Measurements from ENCODE around the gene FAM3C. TPM values are rescaled to one million over a fixed set of nuclear protein-coding genes. Genes with fewer than 3 reads are reported as not detected.

FAM3C gene
- total and polyA plus RNA-seq, 11 donors, result 20.6 to 97.2 (median 45.3) TPM

GRCh38 chr7:121334376-121334775 lies 61.7 kb downstream of the FAM3C start:
- Histone ChIP-seq H3K36me3 (no peaks in the 10 kb centered on the region), H3K9me3 (no peaks in the 10 kb centered on the region), H3K27ac (no peak overlapping the region), H3K4me3 (no peak overlapping the region), H3K4me1 (peaks cover 0 to 17% (median 11%) of the 10 kb centered on the region in 12 donors), H3K27me3 (peaks cover 5 to 64% (median 60%) of the 10 kb centered on the region in 9 donors)
- no peak for TF ChIP-seq POLR2A (IDR thresholded peaks at IDR 0.05)
- no peak for TF ChIP-seq CTCF (IDR thresholded peaks at IDR 0.05)
- no peak for ATAC-seq
- WGBS, 4 donors, result 94 to 97% (median 96%) methylated on average over 4 of the region's 4 CpGs
- DNase-seq, result no peak
- intact Hi-C loops (cut with DNase I), result no loop called here

- Histone ChIP-seq H3K27ac (no peak overlapping the region), H3K4me3 (no peak overlapping the region), H3K36me3 (no peaks in the 10 kb centered on the region), H3K4me1 (peaks cover 0 to 25% (median 14%) of the 10 kb centered on the region in 12 donors), H3K27me3 (peaks cover 7 to 84% (median 73%) of the 10 kb centered on the region in 9 donors), H3K9me3 (no peaks in the 10 kb centered on the region)
- TF ChIP-seq POLR2A (IDR thresholded peaks at IDR 0.05) (no peak), CTCF (IDR thresholded peaks at IDR 0.05) (no peak)
- DNase-seq (no peak), ATAC-seq (no peak)
- 71 to 78% (median 74%) methylated on average over 5 of the region's 5 CpGs for WGBS, 4 donors
- intact Hi-C loops (cut with DNase I), result no loop called here
Observed at GRCh38 chr7:121331574-121331973, 64.5 kb downstream of the FAM3C start.

GRCh38 chr7:121331048-121331447 lies 65.1 kb downstream of the FAM3C start:
- TF ChIP-seq POLR2A (IDR thresholded peaks at IDR 0.05) (no peak), CTCF (IDR thresholded peaks at IDR 0.05) (no peak)
- Histone ChIP-seq H3K4me1 (peaks cover 0 to 25% (median 14%) of the 10 kb centered on the region in 12 donors), H3K27ac (no peak overlapping the region), H3K4me3 (no peak overlapping the region), H3K9me3 (no peaks in the 10 kb centered on the region), H3K36me3 (no peaks in the 10 kb centered on the region), H3K27me3 (peaks cover 7 to 84% (median 73%) of the 10 kb centered on the region in 9 donors)
- intact Hi-C loops (cut with DNase I), result no loop called here
- ATAC-seq, result no peak
- WGBS, 4 donors, result 81 to 91% (median 86%) methylated on average over 4 of the region's 4 CpGs
- DNase-seq, result no peak

- WGBS, 4 donors, result 2% methylated on average over 50 to 52 of the region's 52 CpGs
- peak in 1 of 4 donors; percentile 22 for ATAC-seq
- DNase-seq, result no peak
- Histone ChIP-seq H3K4me3 (peak overlapping the region; percentile 15 to 51 (median 41)), H3K4me1 (peaks cover 0 to 25% (median 14%) of the 10 kb centered on the region in 12 donors), H3K9me3 (no peaks in the 10 kb centered on the region), H3K27me3 (peaks cover 7 to 80% (median 71%) of the 10 kb centered on the region in 9 donors), H3K27ac (no peak overlapping the region), H3K36me3 (no peaks in the 10 kb centered on the region)
- TF ChIP-seq POLR2A (IDR thresholded peaks at IDR 0.05) (no peak), CTCF (IDR thresholded peaks at IDR 0.05) (no peak)
- intact Hi-C loops (cut with DNase I), result no loop called here
Observed at GRCh38 chr7:121330053-121330833, 65.9 kb downstream of the FAM3C start.

Measured in heart left ventricle (tissue), 16 donors.